ENCODE data around the gene WNK2. TPM values are rescaled to one million over a fixed set of nuclear protein-coding genes. Genes with fewer than 3 reads are reported as not detected.
A peak's percentile ranks its signal among the peaks of the same experiment; 100 is the strongest.

Gene WNK2
- total RNA-seq, 1 donor from 2014 or later, result 1.1 TPM

GRCh38 chr9:93252781-93253530, 69.0 kb downstream of the WNK2 start:
- DNase-seq (ENCODE audit: low spot score), result peak; percentile 59

DNA sequence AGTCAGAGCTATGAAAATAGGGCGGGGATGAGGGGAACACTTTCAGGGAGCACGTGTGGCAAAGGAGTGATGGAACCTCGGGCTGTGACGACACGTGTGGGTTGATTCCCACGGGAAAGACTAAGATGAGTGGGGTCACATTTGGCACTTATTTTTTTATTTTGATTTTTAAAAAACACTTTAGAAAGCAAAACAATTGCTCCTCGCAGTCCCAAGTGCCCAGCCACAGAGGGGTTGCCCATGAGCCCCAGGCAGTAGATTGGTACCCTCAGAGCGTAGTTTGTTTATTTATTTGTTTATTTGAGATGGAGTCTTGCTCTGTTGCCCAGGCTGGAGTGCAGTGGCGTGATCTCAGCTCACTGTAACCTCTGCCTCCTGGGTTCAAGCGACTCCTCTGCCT, 69.7 kb downstream of the WNK2 start:
- DNase-seq (ENCODE audit: low spot score), result no peak

- DNase-seq (ENCODE audit: low spot score), result peak; percentile 55
Measured at GRCh38 chr9:93254061-93254481, 70.1 kb downstream of the WNK2 start.

GRCh38 chr9:93254806-93255493, 71.0 kb downstream of the WNK2 start:
- peak; percentile 81 for DNase-seq (ENCODE audit: low spot score)

- no peak for DNase-seq (ENCODE audit: low spot score)
Measured at GRCh38 chr9:93255494-93255867, 71.5 kb downstream of the WNK2 start.

DNA sequence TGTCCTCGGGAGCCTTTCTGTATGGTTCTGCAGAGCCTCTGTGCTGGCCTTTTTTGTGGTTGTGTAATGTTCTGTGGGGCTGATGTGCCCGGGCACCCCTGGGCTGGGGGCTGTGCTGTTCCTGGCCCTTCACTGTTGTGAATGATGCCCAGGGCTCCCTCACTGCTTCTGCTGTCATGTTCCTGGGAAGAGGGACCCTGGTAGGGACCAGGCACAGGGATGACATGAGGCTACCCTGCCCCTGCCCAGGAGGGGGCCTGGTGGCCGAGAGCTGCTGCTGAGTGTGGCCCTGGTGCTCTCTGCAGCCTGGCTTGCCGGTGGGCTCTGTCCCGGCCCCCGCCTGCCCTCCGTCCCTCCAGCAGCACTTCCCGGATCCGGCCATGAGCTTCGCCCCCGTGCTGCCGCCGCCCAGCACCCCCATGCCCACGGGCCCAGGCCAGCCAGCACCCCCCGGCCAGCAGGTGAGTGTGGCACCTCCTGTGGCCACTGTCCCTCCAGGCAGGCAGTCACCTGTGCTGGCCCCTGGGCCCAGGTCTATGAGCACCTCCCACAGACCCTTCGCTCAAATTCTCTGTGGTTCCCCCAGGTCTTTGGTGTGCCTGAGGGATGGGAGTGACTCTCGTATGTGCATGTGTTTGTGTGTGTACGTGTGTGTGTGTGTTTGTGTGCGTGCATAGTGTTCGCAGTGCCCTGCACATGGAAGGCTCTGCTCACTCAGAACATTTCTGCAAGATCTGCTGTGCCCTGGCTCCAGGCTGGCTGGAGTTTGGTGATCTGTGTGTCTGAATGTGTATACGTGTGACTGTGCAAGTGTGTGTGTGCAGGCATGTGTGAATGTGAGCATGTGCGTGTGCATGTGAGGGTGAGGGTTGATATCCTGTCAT, 72.3 kb downstream of the WNK2 start:
- peak; percentile 79 for DNase-seq (ENCODE audit: low spot score)

DNA sequence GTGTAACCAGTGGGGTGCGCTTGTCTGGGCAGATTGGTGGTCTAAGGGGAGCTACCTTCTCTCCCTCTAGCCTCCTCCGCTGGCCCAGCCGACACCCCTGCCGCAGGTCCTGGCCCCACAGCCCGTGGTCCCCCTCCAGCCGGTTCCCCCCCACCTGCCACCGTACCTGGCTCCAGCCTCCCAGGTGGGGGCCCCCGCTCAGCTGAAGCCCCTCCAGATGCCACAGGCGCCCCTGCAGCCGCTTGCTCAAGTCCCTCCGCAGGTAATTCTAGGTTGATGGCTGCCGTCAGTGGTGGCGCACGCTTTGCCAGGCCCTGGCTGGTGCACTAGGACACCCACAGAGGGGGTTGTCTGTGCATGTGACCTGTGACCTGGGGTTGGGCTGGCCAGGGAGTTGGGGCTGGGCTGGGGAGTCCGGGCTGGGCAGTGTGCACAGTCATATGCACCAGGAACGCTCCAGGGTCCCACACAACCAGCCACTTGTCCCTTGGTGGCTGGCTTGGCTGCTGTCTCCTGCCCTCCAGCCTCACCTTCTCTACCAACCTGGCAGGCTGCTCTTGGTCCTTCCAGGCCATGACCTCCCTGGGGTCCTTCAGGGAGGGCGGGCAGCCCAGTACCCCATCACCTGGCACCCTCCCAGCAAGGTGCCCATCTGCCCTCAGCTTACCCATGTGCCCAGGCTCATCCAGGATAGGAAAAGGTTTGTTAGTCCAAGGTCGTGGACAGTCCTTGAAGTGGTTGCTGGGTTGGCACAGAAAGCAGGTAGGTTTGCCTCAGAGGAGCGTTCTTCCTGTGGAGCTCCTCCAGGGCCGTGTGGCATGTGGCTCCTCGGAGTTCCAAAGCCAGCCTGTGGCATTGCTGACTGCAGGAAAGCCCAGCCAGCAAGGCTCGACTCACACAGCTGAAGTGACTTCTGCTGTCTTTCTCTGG, 73.2 kb downstream of the WNK2 start:
- peak; percentile 86 for DNase-seq (ENCODE audit: low spot score)

GRCh38 chr9:93257808-93258331, 73.9 kb downstream of the WNK2 start:
- peak; percentile 82 for DNase-seq (ENCODE audit: low spot score)

GRCh38 chr9:93258419-93258817, 74.5 kb downstream of the WNK2 start:
- DNase-seq (ENCODE audit: low spot score), result peak; percentile 75

DNA sequence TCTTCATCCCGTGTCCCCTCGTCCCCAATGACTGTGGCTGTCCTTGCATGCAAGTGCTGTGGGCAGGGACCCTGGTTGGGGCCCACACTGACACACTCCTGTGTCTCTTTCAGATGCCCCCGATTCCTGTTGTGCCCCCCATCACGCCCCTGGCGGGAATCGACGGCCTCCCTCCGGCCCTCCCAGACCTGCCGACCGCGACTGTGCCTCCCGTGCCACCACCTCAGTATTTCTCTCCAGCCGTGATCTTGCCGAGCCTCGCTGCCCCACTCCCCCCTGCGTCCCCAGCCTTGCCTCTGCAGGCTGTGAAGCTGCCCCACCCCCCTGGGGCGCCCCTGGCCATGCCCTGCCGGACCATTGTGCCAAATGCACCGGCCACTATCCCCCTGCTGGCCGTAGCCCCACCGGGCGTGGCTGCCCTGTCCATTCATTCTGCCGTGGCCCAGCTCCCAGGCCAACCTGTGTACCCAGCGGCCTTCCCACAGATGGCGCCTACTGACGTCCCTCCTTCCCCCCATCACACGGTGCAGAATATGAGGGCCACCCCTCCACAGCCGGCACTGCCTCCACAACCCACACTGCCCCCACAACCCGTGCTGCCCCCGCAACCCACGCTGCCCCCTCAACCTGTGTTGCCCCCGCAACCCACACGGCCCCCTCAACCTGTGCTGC, 75.0 kb downstream of the WNK2 start:
- peak; percentile 86 for DNase-seq (ENCODE audit: low spot score)

DNA sequence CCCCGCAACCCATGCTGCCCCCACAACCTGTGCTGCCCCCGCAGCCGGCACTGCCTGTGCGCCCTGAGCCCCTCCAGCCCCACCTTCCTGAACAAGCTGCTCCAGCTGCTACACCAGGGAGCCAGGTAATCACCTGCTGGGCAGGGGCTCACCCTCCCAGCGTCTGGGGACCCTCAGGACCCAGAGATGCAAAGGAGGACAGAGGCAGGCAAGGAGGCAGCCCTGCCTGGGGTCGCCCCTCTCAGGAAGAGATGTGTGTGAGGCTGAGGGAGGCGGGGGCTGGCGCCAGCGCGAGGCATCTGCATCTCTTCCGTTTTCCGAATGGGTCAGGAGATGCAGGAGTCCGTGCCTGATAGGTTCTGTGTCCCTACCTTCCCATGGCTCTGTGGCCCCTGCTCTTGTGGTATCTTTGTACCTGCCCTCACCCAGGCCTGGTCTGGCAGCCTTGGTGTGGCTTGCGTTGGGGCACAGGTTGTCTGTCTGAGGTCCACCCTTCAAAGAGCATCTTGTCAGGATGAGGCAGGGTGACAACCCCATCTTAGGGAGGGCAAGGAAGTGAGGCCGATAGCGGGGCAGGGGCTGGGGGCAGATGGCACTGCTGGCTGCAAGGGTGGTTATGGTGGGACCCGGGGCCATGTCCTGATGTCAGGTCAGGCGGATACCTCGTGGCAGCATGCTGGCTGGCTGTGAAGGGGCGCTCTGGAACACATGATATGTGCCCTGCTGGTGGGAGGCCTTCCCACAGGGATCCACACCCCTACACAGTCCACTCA, 75.7 kb downstream of the WNK2 start:
- DNase-seq (ENCODE audit: low spot score), result peak; percentile 89

DNA sequence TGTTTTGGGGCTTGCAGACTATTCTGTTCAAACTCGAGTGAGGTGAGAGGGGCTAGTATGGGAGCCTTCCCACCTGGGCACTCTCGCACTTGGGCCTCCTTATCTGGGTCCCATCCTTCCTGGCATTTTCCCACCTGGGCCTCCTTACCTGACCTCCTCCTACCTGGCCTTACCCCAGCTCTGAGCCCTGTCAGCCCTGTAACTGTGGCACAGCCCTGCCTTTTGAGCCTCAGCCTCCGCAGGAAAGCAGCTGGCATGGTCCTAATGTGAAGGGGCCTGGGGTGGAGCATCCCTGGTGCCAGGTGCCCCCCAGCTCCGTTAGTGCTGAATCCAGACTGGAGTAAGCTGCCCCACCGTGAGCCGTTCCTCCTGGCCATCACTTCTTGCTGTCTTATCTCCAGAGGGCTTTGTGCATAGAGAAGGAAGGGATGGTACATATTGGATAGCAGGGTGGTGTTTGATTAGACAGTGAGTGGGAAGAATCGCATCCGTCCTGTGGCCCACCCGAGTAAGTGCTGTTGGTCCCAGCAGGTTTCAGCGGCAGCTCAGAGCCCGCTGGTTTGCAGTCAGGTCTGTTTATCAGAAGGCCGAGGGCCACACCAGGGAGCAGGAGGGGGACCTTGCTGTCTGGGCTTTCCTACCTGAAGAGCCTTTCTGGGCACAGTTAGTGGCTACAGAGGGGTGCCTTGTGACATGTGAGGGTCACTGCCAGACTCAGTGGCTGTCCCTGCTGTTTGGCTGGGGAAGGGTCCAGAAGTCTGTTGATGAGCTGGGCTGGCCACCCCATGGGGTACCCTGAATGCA, 76.5 kb downstream of the WNK2 start:
- peak; percentile 74 for DNase-seq (ENCODE audit: low spot score)

- no peak for DNase-seq (ENCODE audit: low spot score)
Measured at GRCh38 chr9:93261281-93261680, 77.3 kb downstream of the WNK2 start.

GRCh38 chr9:93261735-93262523, 78.0 kb downstream of the WNK2 start:
- DNase-seq (ENCODE audit: low spot score), result peak; percentile 85

DNA sequence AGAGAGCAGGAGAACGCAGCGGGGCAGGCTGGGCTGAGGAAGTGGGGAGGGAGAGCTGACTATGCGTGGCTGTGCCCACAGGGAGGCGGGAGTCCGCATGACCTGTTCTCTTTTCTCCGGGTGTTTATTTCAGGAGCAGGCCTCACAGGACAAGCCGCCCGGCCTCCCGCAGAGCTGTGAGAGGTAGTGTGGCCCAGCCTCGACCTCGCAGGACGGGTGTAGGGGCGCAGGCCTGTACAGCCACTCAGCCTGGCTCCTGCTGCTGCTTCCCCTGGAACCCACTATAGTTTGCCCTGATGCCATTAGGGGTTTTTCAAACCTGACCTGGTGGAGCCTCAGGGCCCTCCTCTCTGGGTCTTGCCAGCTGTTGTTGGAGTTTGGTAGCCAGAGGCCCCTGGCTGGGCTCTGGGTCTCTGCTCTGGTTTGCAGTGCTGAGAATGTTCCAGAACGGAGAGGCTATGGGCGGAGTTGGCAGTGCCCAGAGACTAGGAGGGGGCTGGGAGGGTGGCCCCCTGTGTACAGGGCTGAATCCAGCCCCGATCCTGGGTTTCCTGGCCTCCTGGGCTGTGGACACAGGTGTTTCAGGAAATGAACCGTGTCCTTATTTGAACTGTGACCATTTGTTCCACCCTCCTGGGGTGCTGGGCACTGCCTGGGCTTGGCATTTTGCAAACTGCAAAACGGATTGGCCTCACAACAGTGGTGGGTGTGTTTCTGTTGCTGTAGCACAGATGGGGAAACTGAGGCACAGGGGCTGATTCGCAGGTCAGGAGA, 78.8 kb downstream of the WNK2 start:
- peak; percentile 88 for DNase-seq (ENCODE audit: low spot score)

Data from mesenteric fat pad (tissue), 1 donor.